Measurements from ENCODE around the gene PTDSS2.

The PTDSS2 gene

DNA sequence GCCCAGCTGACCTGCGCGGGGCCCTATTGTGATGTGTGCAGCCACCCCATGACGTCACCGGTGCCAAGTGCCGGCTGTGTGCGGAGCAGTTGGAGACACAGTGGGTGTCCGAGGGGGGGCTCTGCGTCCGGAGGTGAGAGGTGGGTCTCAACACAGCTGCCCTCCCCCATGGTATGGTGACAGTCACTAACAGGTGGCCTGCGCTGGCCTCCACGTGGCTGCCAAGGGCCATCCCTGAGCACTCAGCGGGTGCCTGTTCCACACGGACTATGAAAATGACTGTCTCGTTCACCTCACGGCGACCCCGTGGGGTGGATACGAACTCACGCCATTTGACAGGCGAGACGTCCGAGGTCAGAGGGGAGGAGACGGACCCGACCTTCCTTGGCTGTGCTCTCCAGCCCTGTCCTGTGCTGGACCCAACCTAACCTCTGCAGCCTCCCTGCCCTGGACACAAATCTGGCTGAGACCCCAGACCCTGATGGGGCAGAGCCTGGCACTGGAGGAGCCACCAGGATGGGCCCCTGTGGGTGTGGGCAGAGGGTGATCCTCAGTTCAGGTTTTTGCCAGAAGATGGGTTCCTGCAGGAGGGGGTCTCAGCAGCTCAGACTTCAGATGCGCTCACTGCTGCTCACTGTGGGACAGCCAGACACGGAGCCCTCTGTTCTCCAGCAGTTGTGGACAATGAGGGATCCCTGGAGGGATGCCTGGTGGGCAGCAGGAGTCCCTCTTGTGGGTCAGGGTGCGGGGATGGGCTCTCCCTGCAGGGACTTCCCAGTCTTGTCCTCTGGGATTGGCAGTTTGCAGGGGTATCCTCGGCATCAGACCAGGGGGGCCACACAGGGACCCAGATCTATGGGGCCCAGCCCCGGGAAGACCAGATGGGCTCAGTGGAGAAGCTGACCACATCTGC, 79.0 kb downstream of the PTDSS2 start:
- TF ChIP-seq, protein P1, sequence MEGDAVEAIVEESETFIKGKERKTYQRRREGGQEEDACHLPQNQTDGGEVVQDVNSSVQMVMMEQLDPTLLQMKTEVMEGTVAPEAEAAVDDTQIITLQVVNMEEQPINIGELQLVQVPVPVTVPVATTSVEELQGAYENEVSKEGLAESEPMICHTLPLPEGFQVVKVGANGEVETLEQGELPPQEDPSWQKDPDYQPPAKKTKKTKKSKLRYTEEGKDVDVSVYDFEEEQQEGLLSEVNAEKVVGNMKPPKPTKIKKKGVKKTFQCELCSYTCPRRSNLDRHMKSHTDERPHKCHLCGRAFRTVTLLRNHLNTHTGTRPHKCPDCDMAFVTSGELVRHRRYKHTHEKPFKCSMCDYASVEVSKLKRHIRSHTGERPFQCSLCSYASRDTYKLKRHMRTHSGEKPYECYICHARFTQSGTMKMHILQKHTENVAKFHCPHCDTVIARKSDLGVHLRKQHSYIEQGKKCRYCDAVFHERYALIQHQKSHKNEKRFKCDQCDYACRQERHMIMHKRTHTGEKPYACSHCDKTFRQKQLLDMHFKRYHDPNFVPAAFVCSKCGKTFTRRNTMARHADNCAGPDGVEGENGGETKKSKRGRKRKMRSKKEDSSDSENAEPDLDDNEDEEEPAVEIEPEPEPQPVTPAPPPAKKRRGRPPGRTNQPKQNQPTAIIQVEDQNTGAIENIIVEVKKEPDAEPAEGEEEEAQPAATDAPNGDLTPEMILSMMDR (IDR thresholded peaks at IDR 0.05; ENCODE audit: extremely low read depth, missing control alignments): no peak
- no peak for DNase-seq (ENCODE audit: low spot score)

DNA sequence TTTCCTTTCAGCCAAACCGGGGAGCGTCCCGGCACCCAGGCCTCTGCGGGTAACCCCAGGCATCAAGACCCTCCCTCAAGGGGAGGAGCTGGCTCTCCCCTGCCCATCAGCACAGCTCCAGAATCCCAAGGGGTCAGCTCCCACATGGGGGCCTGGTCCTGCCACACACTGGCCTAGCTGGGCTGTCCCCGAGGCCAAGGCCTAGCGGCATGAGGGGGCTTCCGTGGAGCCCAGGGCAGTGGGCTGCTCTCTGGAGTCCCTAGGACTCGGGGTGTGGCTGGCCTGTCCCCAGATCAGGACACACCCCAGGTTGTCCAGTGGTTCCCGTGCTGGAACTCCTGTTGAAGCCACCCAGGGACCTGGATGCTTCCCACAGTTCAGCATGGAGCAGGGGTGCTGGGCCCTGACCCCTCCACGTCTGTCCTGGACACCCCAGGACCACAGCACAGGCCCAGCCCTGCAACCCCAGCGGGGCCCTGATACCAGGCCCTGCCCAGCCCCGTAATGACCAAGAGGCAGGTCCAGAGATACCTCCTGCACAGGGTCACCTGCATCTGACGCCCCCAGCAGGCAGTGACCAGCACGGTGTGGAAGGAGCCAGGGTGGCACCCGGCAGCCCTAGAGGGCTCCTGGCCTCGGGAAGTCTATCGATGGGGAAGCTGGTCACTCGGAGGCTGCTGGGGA, 79.8 kb downstream of the PTDSS2 start:
- no peak for DNase-seq (ENCODE audit: low spot score)
- TF ChIP-seq, protein P1 (IDR thresholded peaks at IDR 0.05; ENCODE audit: extremely low read depth, missing control alignments): no peak

DNA sequence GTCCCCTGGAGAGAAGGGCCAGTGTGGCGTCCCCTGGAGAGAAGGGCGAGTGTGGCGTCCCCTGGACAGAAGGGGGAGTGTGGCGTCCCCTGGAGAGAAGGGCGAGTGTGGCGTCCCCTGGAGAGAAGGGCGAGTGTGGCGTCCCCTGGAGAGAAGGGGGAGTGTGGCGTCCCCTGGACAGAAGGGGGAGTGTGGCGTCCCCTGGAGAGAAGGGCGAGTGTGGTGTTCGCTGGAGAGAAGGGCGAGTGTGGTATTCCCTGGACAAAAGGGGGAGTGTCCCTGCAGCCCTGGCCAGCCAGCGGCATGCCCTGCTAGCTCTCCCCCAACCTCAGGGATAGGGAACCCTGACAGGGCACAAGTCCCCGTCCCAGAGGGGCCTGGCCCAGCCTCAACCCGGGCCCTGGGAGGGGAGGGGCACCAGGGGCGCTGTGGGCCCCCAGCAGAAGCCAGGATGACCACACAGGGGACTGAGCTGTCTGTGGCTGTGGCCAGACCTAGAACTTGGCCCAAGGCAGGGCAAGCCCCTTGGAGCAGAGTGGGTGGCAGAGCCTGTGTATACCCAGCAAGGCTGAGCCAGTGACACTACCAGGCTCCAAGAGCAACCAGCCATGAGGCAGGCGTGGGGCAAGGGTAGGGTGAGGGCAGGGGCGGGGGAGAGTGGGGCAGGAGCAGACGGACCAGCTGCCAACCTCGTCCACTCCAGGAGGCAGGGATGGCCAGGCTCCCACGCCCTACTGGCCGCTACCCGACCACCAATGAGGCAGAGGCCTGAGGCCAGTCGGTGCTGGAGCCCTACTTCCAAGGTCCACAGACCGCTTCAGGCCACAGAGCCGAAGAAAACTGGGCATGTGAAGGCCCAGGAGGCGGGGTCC, 81.1 kb downstream of the PTDSS2 start:
- TF ChIP-seq, protein P1 (IDR thresholded peaks at IDR 0.05; ENCODE audit: extremely low read depth, missing control alignments): no peak
- DNase-seq (ENCODE audit: low spot score): no peak

DNA sequence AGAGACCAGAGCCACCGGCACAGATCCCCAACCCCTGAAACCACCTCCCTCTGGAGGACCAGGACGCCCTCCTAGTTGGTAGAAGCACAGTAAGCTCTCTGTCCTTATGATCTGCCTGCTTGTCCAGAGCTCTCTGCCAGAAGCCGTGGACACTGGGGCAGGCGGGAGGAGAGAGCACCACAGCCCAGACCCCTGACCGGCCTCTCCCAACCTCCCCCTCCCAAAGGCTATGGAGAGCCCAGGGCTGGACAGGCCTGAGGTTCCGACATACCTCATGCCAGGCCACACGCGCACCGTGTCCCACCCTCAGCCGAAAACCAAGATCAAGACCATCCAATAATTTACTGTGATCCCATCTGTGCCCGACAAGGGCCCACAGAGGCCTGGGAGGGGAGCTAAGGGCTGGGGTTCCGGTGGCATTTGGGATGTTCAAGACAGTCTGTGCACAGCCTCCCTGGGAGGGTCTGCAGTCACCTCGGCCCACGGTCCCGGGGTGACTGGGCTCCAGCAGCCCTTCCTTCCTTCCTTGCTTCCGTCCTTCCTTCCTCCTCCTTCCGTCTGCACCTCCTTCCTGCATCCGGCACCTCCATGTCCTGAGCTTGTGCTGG, 81.9 kb downstream of the PTDSS2 start:
- DNase-seq (ENCODE audit: low spot score): no peak
- TF ChIP-seq, protein P1 (IDR thresholded peaks at IDR 0.05; ENCODE audit: extremely low read depth, missing control alignments): no peak

DNA sequence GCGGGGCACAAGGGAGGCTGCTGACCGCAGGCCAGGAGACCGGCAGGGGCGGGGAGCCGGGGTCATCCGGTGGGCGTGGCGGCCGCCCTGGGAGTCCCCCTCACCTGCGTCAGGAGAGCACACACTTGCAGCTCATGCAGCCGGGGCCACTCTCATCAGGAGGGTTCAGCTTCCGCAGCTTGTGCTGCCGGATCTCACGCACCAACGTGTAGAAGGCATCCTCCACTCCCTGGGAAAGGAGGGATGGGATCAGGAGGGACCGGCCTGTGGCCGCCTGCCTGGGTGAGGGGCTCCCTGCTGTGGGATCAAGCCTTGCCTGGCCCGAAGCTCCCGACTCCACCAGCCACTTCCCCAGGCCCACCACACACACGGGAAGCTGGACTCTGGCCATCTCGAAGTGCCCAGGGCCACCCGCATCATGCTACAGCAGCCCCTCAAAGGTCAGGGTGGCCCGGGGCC, 82.5 kb downstream of the PTDSS2 start:
- no peak for DNase-seq (ENCODE audit: low spot score)
- TF ChIP-seq, protein P1 (IDR thresholded peaks at IDR 0.05; ENCODE audit: extremely low read depth, missing control alignments): no peak

DNA sequence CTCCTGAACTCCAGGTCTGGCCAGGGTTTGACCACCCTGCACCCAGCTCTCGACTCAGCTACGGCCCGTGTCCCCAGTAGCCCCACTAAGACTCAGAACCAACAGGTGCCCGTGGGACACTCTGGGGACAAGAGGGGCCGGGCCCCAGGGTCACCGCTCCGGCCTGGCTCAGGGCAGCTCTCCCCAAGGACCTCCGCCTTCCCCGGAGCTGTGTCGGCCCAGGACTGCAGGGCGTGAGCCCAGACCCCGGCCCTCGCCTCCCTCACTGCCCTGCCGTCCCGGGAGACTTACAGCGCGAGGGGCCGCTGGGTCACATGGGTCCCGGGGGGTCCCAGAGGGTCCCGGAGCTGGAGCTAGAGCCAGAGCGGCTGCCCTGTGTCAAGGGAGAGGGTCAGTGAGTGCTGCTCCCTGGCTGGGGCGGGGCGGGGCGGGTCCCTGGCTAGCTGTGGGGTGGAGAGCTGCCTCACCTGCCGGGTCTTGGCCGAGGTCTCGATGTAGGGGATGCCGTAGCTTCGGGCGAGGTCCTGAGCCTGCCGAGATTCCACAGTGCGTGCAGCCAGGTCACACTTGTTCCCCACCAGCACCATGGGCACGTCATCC, 83.0 kb downstream of the PTDSS2 start:
- DNase-seq (ENCODE audit: low spot score): no peak
- TF ChIP-seq, protein P1 (IDR thresholded peaks at IDR 0.05; ENCODE audit: extremely low read depth, missing control alignments): no peak
